IMR-90 (cell line): ENCODE data around the gene KIAA0825. TPM values are rescaled to one million over a fixed set of nuclear protein-coding genes. Genes with fewer than 3 reads are reported as not detected.

Experiments used
- ATAC-seq: fragments of 200-7000 bp; cut with Tn5 transposase; 2 replicates; pipeline ENCODE4 v1.9.1; 2020; ENCODE audit warnings: low read depth, mild to moderate bottlenecking, moderate library complexity
- BruUV-seq: library from RNA; stranded (reverse); fragments of 400-500 nt; replicated peaks from 2 replicates; lab custom pipeline; 2021; lab: Mats Ljungman, UMichigan
- CTCF ChIA-PET: fragments of 300-600 bp; formaldehyde crosslinking; extraction: SDS; loops from one replicate; lab custom pipeline; 2021; ENCODE audit warnings: antibody characterized with exemption; lab: Yijun Ruan, JAX
- POLR2A ChIA-PET: fragments of 300-600 bp; sonication (Branson Sonifier 250); formaldehyde crosslinking; loops from one replicate; lab custom pipeline; 2022; ENCODE audit warnings: antibody characterized with exemption; ENCODE audit not compliant: unreplicated experiment; lab: Charles Lee
- DNase-seq: peaks from one replicate; pipeline ENCODE4 v3.0.0; 2013
- H2AFZ ChIP-seq: replicated peaks from 2 replicates; pipeline ENCODE3; 2013; ENCODE audit warnings: low read length, mild to moderate bottlenecking; ENCODE audit not compliant: poor library complexity
- H2AK5ac ChIP-seq: 2 replicates; pipeline ENCODE4 v1.6.1; 2013; ENCODE audit warnings: low read depth, low read length, inconsistent platforms
- H2AK9ac ChIP-seq: replicated peaks from 2 replicates; pipeline ENCODE3; 2013; ENCODE audit warnings: mild to moderate bottlenecking, low read depth, low read length, moderate library complexity; ENCODE audit not compliant: poor library complexity
- H2BK120ac ChIP-seq: 2 replicates; pipeline ENCODE4 v1.6.1; 2013; ENCODE audit warnings: low read depth, low read length, inconsistent platforms
- H2BK15ac ChIP-seq: 3 replicates; pipeline ENCODE4 v1.6.1; 2013; ENCODE audit warnings: low read depth, low read length, inconsistent platforms
- H2BK20ac ChIP-seq: 2 replicates; pipeline ENCODE4 v1.6.1; 2013; ENCODE audit warnings: low read depth, mild to moderate bottlenecking, inconsistent platforms, low read length, moderate library complexity
- H2BK5ac ChIP-seq: 2 replicates; pipeline ENCODE4 v1.6.1; 2013; ENCODE audit warnings: mild to moderate bottlenecking, low read depth, low read length, inconsistent platforms; ENCODE audit not compliant: poor library complexity, severe bottlenecking
- H3K14ac ChIP-seq: replicated peaks from 2 replicates; pipeline ENCODE4 v1.6.1; 2013; ENCODE audit warnings: low read depth, low read length, inconsistent platforms
- H3K18ac ChIP-seq: 2 replicates; pipeline ENCODE4 v1.6.1; 2013; ENCODE audit warnings: low read depth, low read length, control low read depth
- H3K23ac ChIP-seq: 2 replicates; pipeline ENCODE4 v1.6.1; 2013; ENCODE audit warnings: low read depth, low read length, inconsistent platforms
- H3K27ac ChIP-seq: 2 replicates; pipeline ENCODE4 v1.5.1; 2013; ENCODE audit warnings: mild to moderate bottlenecking, control low read depth, low read length; ENCODE audit not compliant: insufficient read depth
- H3K27me3 ChIP-seq: 2 replicates; pipeline ENCODE4 v1.6.1; 2013; ENCODE audit warnings: low read length; ENCODE audit not compliant: control insufficient read depth, insufficient read depth
- H3K36me3 ChIP-seq: 2 replicates; pipeline ENCODE4 v1.6.1; 2013; ENCODE audit warnings: low read length, mixed read lengths; ENCODE audit not compliant: control insufficient read depth, insufficient read depth
- H3K4ac ChIP-seq: 2 replicates; pipeline ENCODE4 v1.6.1; 2013; ENCODE audit warnings: low read depth, low read length, inconsistent platforms
- H3K4me1 ChIP-seq: 2 replicates; pipeline ENCODE4 v1.6.1; 2013; ENCODE audit warnings: low read length, mixed read lengths; ENCODE audit not compliant: control insufficient read depth, insufficient read depth
- H3K4me2 ChIP-seq: 2 replicates; pipeline ENCODE4 v1.6.1; 2013; ENCODE audit warnings: low read depth, mild to moderate bottlenecking, control low read depth, low read length, moderate library complexity
- H3K4me3 ChIP-seq: 2 replicates; pipeline ENCODE4 v1.5.1; 2013; ENCODE audit warnings: low read depth, mild to moderate bottlenecking, control low read depth, low read length, moderate library complexity; ENCODE audit not compliant: insufficient read depth
- H3K56ac ChIP-seq: 2 replicates; pipeline ENCODE4 v1.6.1; 2013; ENCODE audit warnings: low read length, inconsistent platforms; ENCODE audit not compliant: insufficient read depth; ENCODE audit errors: extremely low read depth
- H3K79me1 ChIP-seq, 2 experiments: 2 replicates each; pipeline ENCODE4 v1.6.1; 2013; ENCODE audit warnings: low read length in 2 of 2, inconsistent platforms in 1 of 2, low read depth in 1 of 2
- H3K9ac ChIP-seq: 2 replicates; pipeline ENCODE4 v1.6.1; 2013; ENCODE audit warnings: low read depth, low read length, control low read depth
- H3K9me1 ChIP-seq: 2 replicates; pipeline ENCODE4 v1.6.1; 2013; ENCODE audit warnings: low read length, inconsistent platforms; ENCODE audit not compliant: insufficient read depth
- H3K9me3 ChIP-seq: 2 replicates; pipeline ENCODE4 v1.6.1; 2013; ENCODE audit warnings: low read length; ENCODE audit not compliant: control insufficient read depth, insufficient read depth
- H4K20me1 ChIP-seq: 2 replicates; pipeline ENCODE4 v1.6.1; 2013; ENCODE audit warnings: low read length, inconsistent platforms; ENCODE audit not compliant: insufficient read depth
- H4K5ac ChIP-seq: 2 replicates; pipeline ENCODE4 v1.6.1; 2013; ENCODE audit warnings: mild to moderate bottlenecking, low read depth, low read length, control low read depth
- H4K8ac ChIP-seq, 2 experiments: 2 replicates each; pipeline ENCODE4 v1.6.1; 2013; ENCODE audit warnings: low read depth in 2 of 2, low read length in 2 of 2, control low read depth in 1 of 2, inconsistent platforms in 1 of 2
- H4K91ac ChIP-seq: 2 replicates; pipeline ENCODE4 v1.6.1; 2013; ENCODE audit warnings: low read depth, low read length, inconsistent platforms; ENCODE audit not compliant: insufficient read depth
- CHD1 ChIP-seq: IDR thresholded peaks from 2 replicates; pipeline ENCODE4 v1.6.1; 2012; ENCODE audit warnings: low read depth, low read length, improper control_type of control experiment
- NFE2L2 ChIP-seq: fragments of 150-350 bp; IDR thresholded peaks from 2 replicates; pipeline ENCODE4 v1.6.1; 2016; ENCODE audit warnings: low read depth, mild to moderate bottlenecking, low read length
- RAD21 ChIP-seq: IDR thresholded peaks from 2 replicates; pipeline ENCODE4 v1.6.1; 2012; ENCODE audit warnings: low read length, improper control_type of control experiment
- WGBS, 2 experiments: methylation state at CpG; one replicate each; pipeline versions ENCODE4 v1.1.5 to v1.1.7; 2013; ENCODE audit warnings: missing lambda C conversion rate in 2 of 2; ENCODE audit not compliant: insufficient read length in 1 of 2; ENCODE audit errors: extremely low coverage in 2 of 2; 5-methylcytosine and 5-hydroxymethylcytosine counted together
- dilution Hi-C: fragments of 300-500 bp; cut with HindIII; formaldehyde crosslinking; loops from one replicate; pipeline ENCODE4 v1.14.3; 2018; ENCODE audit warnings: low sequenced_read_pairs; ENCODE audit not compliant: unreplicated experiment
- in situ Hi-C: fragments of 300-500 bp; cut with MboI; formaldehyde crosslinking; loops from 3 replicates; pipeline ENCODE4 v1.14.3; 2019; ENCODE audit warnings: low sequenced_read_pairs, inconsistent platforms, mixed read lengths
- intact Hi-C: fragments of 100-400 bp; cut with micrococcal nuclease; formaldehyde crosslinking; loops from 2 replicates; pipeline ENCODE4 v1.10.0; 2022
- polyA plus RNA-seq, 3 experiments: library from polyadenylated mRNA; depleted of rRNA; stranded (reverse); fragments of >200 nt; gene quantifications; 2 replicates each; pipeline ENCODE4 v1.2.3, GENCODE V29; 2012; ENCODE audit warnings: low replicate concordance in 1 of 3
- total RNA-seq: library from RNA; depleted of rRNA; stranded (reverse); fragments of >200 nt; gene quantifications from 2 replicates; pipeline ENCODE4 v1.2.3, GENCODE V29; 2012

KIAA0825 gene
- total and polyA plus RNA-seq, 2 of the 4 experiments (the other 2 are of a cell fraction), result 0.46 to 1.8 TPM

DNA sequence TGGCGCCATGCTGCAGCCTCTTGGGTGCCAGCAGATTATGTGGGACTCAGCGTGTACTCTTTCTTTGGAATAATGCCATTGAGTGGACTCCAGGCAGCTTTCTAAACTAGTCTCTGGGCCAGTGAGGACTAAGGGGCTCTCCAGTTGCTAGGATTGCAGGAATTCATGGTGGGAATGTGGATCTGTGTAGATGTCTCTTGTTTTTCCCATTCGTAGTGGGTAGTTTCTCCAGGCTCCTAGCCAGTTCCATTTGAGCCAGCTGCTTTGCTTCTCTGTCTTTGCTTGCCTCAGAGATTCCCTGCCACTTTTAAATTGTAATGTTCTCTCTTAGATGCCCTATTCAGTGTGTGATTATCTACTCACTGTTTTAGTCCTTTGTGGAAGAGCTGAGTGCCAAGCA lies 42.7 kb upstream of the KIAA0825 start:
- Histone ChIP-seq H3K4ac (no peak overlapping the region), H3K9me3 (0 out of 2 replicates have a peak, but pooled peaks cover 1% of the 10 kb centered on the region), H2BK15ac (no peak overlapping the region), H3K27me3 (no peaks in the 10 kb centered on the region), H4K91ac (no peak overlapping the region), H3K4me1 (no peaks in the 10 kb centered on the region), H3K18ac (no peak overlapping the region), H3K4me3 (no peak overlapping the region), H3K27ac (no peak overlapping the region), H3K9ac (no peak overlapping the region), H3K4me2 (no peak overlapping the region), H3K14ac (no peak overlapping the region), H2AK9ac (no peak overlapping the region), H4K5ac (no peak overlapping the region), H2BK20ac (no peak overlapping the region), H2BK120ac (no peak overlapping the region), H3K56ac (no peak overlapping the region), H4K8ac (no peak overlapping the region), H4K20me1 (no peaks in the 10 kb centered on the region), H3K9me1 (no peaks in the 10 kb centered on the region), H3K23ac (no peak overlapping the region), H3K79me1 (peaks cover 4 to 8% of the 10 kb centered on the region in 2 experiments; a peak in 1 of 4 replicates), H2BK5ac (no peak overlapping the region), H3K36me3 (0 out of 2 replicates have a peak, but pooled peaks cover 1% of the 10 kb centered on the region), H2AFZ (no peak overlapping the region), H2AK5ac (no peak overlapping the region)
- TF ChIP-seq NFE2L2, result no peak
- TF ChIP-seq CHD1, result no peak
- TF ChIP-seq RAD21, result no peak
- 100% methylated on average over 2 of the region's 3 CpGs; no CpG with 5 or more reads in 1 of the 2 experiments for WGBS, 2 experiments
- ATAC-seq (no peak), DNase-seq (no peak)
- dilution Hi-C loops (no loop called here), in situ Hi-C loops (no loop called here), intact Hi-C loops (no loop called here)
- no TSS peak for BruUV-seq
- ChIA-PET CTCF (no interaction called here), POLR2A (interaction anchor here (0.6 kb wide), 1 partner anchor 30 kb away, joined by 3 read pairs; no protein-coding TSS in a partner anchor)
